ENCODE results near the gene POLD1. TPM values are rescaled to one million over a fixed set of nuclear protein-coding genes. Genes with fewer than 3 reads are reported as not detected.
A peak's percentile ranks its signal among the peaks of the same experiment; 100 is the strongest.
"Not testable (repeated sequence)": the region's sequence is repeated elsewhere in the genome, so short reads cannot be mapped to it uniquely, and the experiment has no call there.

Gene POLD1
- total RNA-seq, 6 experiments from 2014 or later, result 6.2 to 13.1 (median 9.2) TPM

DNA sequence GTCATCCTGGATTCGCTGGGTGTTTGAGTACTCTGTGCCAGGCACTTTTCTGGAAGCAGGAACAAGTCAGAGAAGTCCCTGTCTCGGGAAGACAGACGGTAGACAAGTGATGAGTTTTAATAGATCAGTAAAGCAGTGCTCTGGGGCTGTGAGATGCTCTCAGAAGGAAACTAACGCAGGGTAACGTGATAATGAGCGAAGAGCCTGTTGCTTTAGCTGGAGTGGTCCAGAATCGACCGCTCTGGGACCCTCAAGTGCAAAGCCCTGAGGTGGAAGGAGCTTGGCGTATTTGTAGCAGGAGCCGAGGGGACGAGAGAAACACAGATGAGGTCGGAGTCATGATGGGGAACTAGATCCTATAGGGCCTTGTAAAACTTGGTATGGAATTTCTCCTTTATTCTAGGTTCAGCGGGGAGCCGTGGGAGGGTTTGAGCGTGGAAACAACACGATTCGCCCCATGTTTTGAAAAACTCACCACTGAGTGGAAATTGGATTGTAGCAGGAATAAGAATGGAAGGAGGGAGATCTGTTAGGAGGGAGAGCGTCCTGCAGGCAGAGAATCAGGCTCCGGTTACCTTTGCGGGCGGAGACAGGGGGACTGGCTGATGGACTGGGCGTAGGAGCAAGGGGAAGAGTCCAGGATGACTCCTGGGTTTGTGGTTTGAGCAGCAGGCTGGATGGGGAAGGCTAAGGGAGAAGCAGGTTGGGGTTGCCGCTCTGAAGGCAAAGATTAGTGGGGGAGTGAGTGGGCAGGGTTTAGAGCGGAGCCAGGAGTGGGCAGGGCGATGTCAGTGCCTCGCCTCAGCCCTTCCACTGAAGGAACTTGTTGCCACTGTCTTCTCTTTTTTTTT, 763 bp downstream of the POLD1 start:
- DNase-seq (no peak), ATAC-seq (no peak)
- peaks cover 0 to 20% (median 5%) of the 10 kb centered on the region in 4 donors for H3K36me3 ChIP-seq
- H3K27ac ChIP-seq, result peak overlapping the region in 1 of 3 donors; percentile 44
- no peaks in the 10 kb centered on the region for H3K27me3 ChIP-seq
- peaks cover 0 to 8% (median 0%) of the 10 kb centered on the region in 4 donors for H3K4me1 ChIP-seq
- H3K9me3 ChIP-seq, result no peaks in the 10 kb centered on the region
- TF ChIP-seq POLR2A (IDR thresholded peaks at IDR 0.05), result no peak
- no peak for TF ChIP-seq CTCF (IDR thresholded peaks at IDR 0.05)
- intact Hi-C loops (cut with DNase I), result no loop called here
- WGBS (ENCODE audit: insufficient coverage, low coverage, low lambda C conversion rate, missing lambda C conversion rate), result 20% methylated on average over 25 of the region's 26 CpGs
- H3K4me3 ChIP-seq, result peak overlapping the region; percentile 47 to 69 (median 56)

DNA sequence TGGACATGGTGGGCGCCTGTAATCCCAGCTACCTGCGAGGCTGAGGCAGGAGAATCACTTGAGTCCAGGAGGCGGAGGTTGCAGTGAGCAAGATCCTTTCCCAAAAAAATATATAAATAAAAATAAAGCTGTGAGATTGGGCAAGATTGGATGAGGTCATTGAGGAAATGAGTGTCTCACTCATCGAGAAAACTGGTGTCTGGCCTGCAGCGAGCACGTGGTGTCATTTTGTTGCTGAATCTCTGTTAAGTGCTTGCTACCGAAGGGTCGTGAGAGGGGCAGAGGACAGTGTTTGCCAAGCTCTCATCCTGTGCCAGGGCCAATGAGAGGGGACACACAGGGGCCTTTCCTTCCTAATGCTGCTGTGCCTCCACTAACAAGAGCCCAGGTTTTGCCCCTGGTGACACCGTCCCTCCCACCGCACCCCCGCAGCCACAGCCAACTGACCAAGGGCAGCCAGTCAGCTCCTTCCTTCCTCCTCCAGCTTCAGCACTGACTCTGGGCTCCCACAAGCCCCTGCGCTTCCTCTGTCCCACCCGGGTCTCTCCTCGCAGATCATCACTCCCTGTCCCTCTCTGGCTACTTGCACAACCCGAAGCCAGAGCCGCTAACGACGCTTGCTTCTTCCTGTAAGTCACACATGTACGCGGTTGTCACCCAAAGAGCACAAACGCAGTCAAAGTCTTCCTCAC, 3.2 kb downstream of the POLD1 start:
- DNase-seq (no peak), ATAC-seq (no peak)
- H3K9me3 ChIP-seq, result no peaks in the 10 kb centered on the region
- peaks cover 0 to 8% (median 0%) of the 10 kb centered on the region in 4 donors for H3K4me1 ChIP-seq
- intact Hi-C loops (cut with DNase I), result no loop called here
- 85% methylated on average over 14 of the region's 21 CpGs for WGBS (ENCODE audit: insufficient coverage, low coverage, low lambda C conversion rate, missing lambda C conversion rate)
- peaks cover 0 to under 1% (median 0%) of the 10 kb centered on the region in 4 donors for H3K36me3 ChIP-seq
- H3K27ac ChIP-seq, result no peak overlapping the region
- H3K27me3 ChIP-seq, result no peaks in the 10 kb centered on the region
- no peak for TF ChIP-seq POLR2A (IDR thresholded peaks at IDR 0.05)
- TF ChIP-seq CTCF (IDR thresholded peaks at IDR 0.05), result no peak
- no peak overlapping the region for H3K4me3 ChIP-seq

- TF ChIP-seq CTCF (IDR thresholded peaks at IDR 0.05) (no peak), POLR2A (IDR thresholded peaks at IDR 0.05) (no peak)
- no peak overlapping the region for H3K4me3 ChIP-seq
- peaks cover 0 to 8% (median 0%) of the 10 kb centered on the region in 4 donors for H3K4me1 ChIP-seq
- no peaks in the 10 kb centered on the region for H3K27me3 ChIP-seq
- DNase-seq (no peak), ATAC-seq (no peak)
- intact Hi-C loops (cut with DNase I), result no loop called here
- no peak overlapping the region for H3K27ac ChIP-seq
- 87% methylated on average over 5 of the region's 8 CpGs for WGBS (ENCODE audit: insufficient coverage, low coverage, low lambda C conversion rate, missing lambda C conversion rate)
- no peaks in the 10 kb centered on the region for H3K9me3 ChIP-seq
- H3K36me3 ChIP-seq, result no peaks in the 10 kb centered on the region
Measured at GRCh38 chr19:50387868-50388245, 3.7 kb downstream of the POLD1 start.

DNA sequence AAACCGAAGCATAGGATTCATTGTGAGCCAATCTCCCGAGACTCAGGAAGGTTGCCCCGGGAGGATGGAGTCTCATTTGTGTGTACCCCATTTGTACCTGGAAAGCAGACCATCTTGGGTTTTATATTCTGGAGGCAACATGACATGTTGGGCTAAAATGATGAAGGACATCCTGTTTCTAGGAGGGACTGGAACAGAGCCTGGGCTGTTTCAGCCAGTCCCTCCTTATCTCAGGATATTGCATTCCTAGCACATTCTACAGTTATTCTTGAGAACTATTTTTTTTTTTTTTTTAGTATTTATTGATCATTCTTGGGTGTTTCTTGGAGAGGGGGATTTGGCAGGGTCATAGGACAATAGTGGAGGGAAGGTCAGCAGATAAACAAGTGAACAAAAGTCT, 6.1 kb downstream of the POLD1 start:
- H3K9me3 ChIP-seq; H3K27me3 ChIP-seq; H3K27ac ChIP-seq; intact Hi-C loops (cut with DNase I); H3K36me3 ChIP-seq; DNase-seq; H3K4me1 ChIP-seq; H3K4me3 ChIP-seq: not testable (repeated sequence)
- no CpG with 5 or more reads among the region's 3 CpGs for WGBS (ENCODE audit: insufficient coverage, low coverage, low lambda C conversion rate, missing lambda C conversion rate)
- peak in 2 of 4 donors; percentile 26 to 46 for ATAC-seq

GRCh38 chr19:50390952-50391351, 6.8 kb downstream of the POLD1 start:
- 100% methylated on average over 2 of the region's 23 CpGs for WGBS (ENCODE audit: insufficient coverage, low coverage, low lambda C conversion rate, missing lambda C conversion rate)
- H3K4me1 ChIP-seq; intact Hi-C loops (cut with DNase I); H3K27ac ChIP-seq; H3K9me3 ChIP-seq; H3K27me3 ChIP-seq; H3K4me3 ChIP-seq; ATAC-seq; H3K36me3 ChIP-seq; DNase-seq: not testable (repeated sequence)

Measured in right lobe of liver (tissue), 6 donors.